GM12892 (cell line): ENCODE results near the gene ABAT.

ENCODE experiments used
- DNase-seq: peaks from one replicate; pipeline ENCODE4 v3.0.0; 2011; ENCODE audit not compliant: insufficient read length
- FAIRE-seq: peaks from 2 replicates; lab custom pipeline; 2011; peaks lifted over from hg19 to GRCh38; lab: Jason Lieb, UNC
- POLR2A ChIP-seq: IDR thresholded peaks from 2 replicates; pipeline ENCODE4 v1.6.1; 2011; ENCODE audit warnings: low read depth, low read length, control low read depth
- POLR2AphosphoS5 ChIP-seq: IDR thresholded peaks from 2 replicates; pipeline ENCODE4 v1.6.1; 2011; ENCODE audit warnings: low read depth, low read length, control low read depth
- TAF1 ChIP-seq: IDR thresholded peaks from 2 replicates; pipeline ENCODE4 v1.6.1; 2011; ENCODE audit warnings: low read depth, mild to moderate bottlenecking, control low read depth, low read length, borderline replicate concordance

Gene ABAT

GRCh38 chr16:8656376-8656775 is 18.0 kb upstream of the ABAT start:
- no peak for TF ChIP-seq POLR2A
- no peak for TF ChIP-seq POLR2AphosphoS5
- TF ChIP-seq TAF1 = no peak
- DNase-seq = no peak
- no peak for FAIRE-seq

- DNase-seq (peak; percentile 34), FAIRE-seq (no peak)
- TF ChIP-seq TAF1 (no peak), POLR2AphosphoS5 (no peak), POLR2A (no peak)
These were observed 13.5 kb upstream of the ABAT start for GRCh38 chr16:8660841-8661301.

GRCh38 chr16:8661703-8662102 is 12.7 kb upstream of the ABAT start:
- no peak for DNase-seq
- no peak for TF ChIP-seq POLR2AphosphoS5
- TF ChIP-seq TAF1 = no peak
- no peak for TF ChIP-seq POLR2A
- FAIRE-seq = no peak

GRCh38 chr16:8663192-8664089 is 11.0 kb upstream of the ABAT start:
- no peak for TF ChIP-seq POLR2AphosphoS5
- TF ChIP-seq TAF1 = no peak
- no peak for TF ChIP-seq POLR2A
- FAIRE-seq = no peak
- no peak for DNase-seq

- no peak for FAIRE-seq
- no peak for DNase-seq
- TF ChIP-seq TAF1 = no peak
- TF ChIP-seq POLR2A = no peak
- TF ChIP-seq POLR2AphosphoS5 = no peak
These were observed 8.9 kb upstream of the ABAT start for GRCh38 chr16:8665529-8665928.

- no peak for FAIRE-seq
- DNase-seq = no peak
- TF ChIP-seq POLR2A (no peak), TAF1 (no peak), POLR2AphosphoS5 (no peak)
These were observed 6.9 kb upstream of the ABAT start for GRCh38 chr16:8667492-8667891.

- TF ChIP-seq POLR2AphosphoS5 = no peak
- no peak for TF ChIP-seq POLR2A
- TF ChIP-seq TAF1 = no peak
- no peak for DNase-seq
- FAIRE-seq = no peak
These were observed 6.3 kb upstream of the ABAT start for GRCh38 chr16:8668113-8668512.

- no peak for DNase-seq
- no peak for FAIRE-seq
- no peak for TF ChIP-seq POLR2AphosphoS5
- TF ChIP-seq TAF1 = no peak
- no peak for TF ChIP-seq POLR2A
These were observed 4.9 kb upstream of the ABAT start for GRCh38 chr16:8669481-8669880.

- DNase-seq = no peak
- no peak for FAIRE-seq
- TF ChIP-seq POLR2AphosphoS5 = no peak
- no peak for TF ChIP-seq POLR2A
- no peak for TF ChIP-seq TAF1
These were observed 4.3 kb upstream of the ABAT start for GRCh38 chr16:8670014-8670560.

- no peak for TF ChIP-seq TAF1
- TF ChIP-seq POLR2A = no peak
- TF ChIP-seq POLR2AphosphoS5 = no peak
- FAIRE-seq (no peak), DNase-seq (no peak)
These were observed 605 bp upstream of the ABAT start for GRCh38 chr16:8673611-8674412.

- TF ChIP-seq POLR2A = no peak
- no peak for TF ChIP-seq TAF1
- TF ChIP-seq POLR2AphosphoS5 = no peak
- DNase-seq = no peak
- no peak for FAIRE-seq
These were observed 1.1 kb downstream of the ABAT start for GRCh38 chr16:8675183-8676159.
